HG03103 (cell line): ENCODE measurements around the gene PSMC5.
"Not testable (repeated sequence)": the region's sequence is repeated elsewhere in the genome, so short reads cannot be mapped to it uniquely, and the experiment has no call there.

Experiments used
- ATAC-seq: cut with Tn5 transposase; IDR thresholded peaks from one replicate; pipeline ENCODE4 v1.9.1; 2021; ENCODE audit warnings: low read depth; ENCODE audit not compliant: unreplicated experiment

The PSMC5 gene

GRCh38 chr17:63866625-63867024, 39.4 kb downstream of the PSMC5 start:
- not testable (repeated sequence) for ATAC-seq

DNA sequence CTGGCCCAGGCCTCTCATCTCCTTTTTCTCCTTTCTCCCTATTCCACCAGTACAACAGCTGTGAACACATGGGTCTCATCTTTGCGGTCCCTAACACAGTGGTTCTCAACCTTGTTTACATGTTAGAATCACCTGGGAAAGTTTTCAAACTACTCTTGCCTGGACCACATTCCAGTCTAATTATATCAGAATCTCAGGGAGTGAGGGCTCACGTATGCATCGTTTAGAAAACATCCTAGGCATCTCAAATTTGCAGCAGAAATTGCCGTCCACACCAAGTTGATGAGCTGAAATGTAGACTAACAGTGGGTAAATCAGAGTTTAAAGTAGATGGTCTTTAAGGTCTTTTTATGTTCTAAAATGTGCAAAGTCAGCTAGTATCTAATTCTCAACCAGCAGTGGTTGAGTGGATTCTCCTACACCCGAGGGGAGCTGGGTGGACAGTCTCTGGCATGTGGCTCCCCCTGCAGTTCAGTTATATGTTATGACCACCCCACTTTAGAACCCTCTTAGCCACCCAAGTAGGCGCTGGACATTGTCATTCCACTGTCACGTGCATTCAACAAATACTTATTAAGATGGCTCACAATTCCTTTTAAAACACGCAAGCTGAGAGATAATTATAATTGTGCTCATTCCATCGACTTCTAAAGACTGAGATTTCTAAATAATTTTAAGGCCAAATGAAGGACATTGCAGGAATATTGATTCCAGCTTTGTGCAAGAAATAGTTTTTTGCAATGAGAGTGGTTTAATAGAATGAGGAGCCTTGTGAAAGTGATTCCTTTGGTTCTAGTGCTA, 42.5 kb downstream of the PSMC5 start:
- not testable (repeated sequence) for ATAC-seq

- not testable (repeated sequence) for ATAC-seq
Measured at GRCh38 chr17:63870292-63870665, 43.0 kb downstream of the PSMC5 start.

- ATAC-seq: not testable (repeated sequence)
Measured at GRCh38 chr17:63871646-63872365, 44.6 kb downstream of the PSMC5 start.

GRCh38 chr17:63873577-63873976, 46.3 kb downstream of the PSMC5 start, which contains the start of gene CSH2:
CSH2 (minus strand) TSS chr17:63873677; CDS start chr17:63873614, 63 bp downstream.
- ATAC-seq: not testable (repeated sequence)

DNA sequence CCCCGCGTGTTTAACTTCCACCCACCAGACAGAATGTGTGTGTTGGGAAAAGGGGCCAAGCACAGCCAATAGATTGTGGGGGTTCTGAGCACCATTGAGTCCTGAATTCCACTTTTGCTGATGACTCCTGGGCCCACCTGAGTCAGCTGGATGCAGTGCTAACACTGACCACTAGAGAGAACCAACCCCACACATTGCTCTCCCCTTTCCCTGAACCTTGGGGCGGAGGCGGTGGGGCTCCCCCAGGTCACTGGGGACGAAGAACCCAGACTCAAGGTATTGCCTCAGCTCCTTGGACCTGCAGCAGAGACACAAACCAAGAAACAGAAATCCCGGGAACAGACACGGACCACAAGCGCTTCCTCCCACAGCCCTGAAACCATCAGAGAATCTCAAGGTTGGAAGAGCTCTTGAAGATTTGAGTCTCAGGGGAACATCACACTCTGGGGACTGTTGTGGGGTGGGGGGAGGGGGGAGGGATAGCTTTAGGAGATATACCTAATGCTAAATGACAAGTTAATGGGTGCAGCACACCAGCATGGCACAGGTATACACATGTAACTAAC, 46.9 kb downstream of the PSMC5 start:
- not testable (repeated sequence) for ATAC-seq

DNA sequence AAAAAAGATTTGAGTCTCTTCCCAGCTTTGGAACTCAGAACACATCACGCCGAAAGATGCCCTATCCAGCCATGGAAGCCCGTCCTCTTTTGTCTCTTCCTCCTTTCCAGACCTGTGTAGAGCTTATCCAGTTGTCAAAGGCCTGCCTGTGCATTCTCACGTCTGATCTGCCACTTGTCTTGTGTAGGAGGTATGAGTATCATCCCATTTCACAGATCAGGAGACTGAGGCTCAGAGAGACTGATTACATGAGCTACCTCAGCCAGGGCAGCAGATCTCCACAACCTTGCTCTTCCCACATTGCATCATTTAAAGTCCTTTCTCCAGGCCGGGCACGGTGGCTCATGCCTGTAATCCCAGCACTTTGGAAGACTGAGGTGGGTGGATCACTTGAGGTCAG, 47.5 kb downstream of the PSMC5 start:
- not testable (repeated sequence) for ATAC-seq

GRCh38 chr17:63878413-63878812, 51.2 kb downstream of the PSMC5 start:
- ATAC-seq: not testable (repeated sequence)

DNA sequence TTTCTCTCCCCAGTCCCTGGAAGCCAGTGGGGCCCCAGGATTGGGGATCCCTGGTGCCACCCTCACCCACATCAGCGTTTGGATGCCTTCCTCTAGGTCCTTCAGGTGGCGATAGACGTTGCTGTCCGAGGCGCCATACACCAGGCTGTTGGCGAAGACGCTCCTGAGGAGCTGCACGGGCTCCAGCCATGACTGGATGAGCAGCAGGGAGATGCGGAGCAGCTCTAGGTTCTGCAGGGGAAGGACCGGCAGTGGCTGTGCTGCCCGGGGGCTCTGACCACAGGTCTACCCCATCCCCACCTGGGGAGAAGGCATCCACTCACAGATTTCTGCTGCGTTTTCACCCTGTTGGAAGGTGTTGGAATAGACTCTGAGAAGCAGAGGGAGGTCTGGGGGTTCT, 53.5 kb downstream of the PSMC5 start:
- no peak for ATAC-seq

DNA sequence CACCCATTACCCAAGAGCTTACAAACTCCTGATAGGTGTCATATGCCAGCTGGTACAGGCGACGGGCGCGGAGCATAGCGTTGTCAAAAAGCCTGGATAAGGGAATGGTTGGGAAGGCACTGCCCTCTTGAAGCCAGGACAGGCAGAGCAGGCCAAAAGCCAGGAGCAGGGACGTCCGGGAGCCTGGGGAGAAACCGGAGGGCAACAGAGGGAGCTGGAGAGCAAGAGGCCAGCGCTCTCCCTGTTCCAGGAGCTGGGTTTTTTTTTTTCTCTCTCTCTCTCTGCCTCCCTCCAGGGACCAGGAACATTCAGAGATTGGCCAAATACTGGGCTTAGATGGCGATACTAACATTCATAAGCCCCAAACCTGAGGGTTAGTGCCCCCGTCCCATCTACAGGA, 54.1 kb downstream of the PSMC5 start:
- ATAC-seq: not testable (repeated sequence)
